GM19468 (cell line): ENCODE data around the gene NPW.

ENCODE experiments used
- ATAC-seq: cut with Tn5 transposase; IDR thresholded peaks from one replicate; pipeline ENCODE4 v1.9.1; 2021; ENCODE audit warnings: mild to moderate bottlenecking, moderate library complexity, moderate number of reproducible peaks; ENCODE audit not compliant: unreplicated experiment; ENCODE audit errors: extremely low read depth

The NPW gene

GRCh38 chr16:1983544-1984346 is 35.8 kb upstream of the NPW start, which contains the start of gene GFER:
Gene GFER (plus strand): TSS chr16:1984193. CDS start chr16:1984219, 26 bp downstream.
- peak; percentile 58 for ATAC-seq

- ATAC-seq: no peak
Measured at GRCh38 chr16:1984347-1985225, 35.0 kb upstream of the NPW start.

DNA sequence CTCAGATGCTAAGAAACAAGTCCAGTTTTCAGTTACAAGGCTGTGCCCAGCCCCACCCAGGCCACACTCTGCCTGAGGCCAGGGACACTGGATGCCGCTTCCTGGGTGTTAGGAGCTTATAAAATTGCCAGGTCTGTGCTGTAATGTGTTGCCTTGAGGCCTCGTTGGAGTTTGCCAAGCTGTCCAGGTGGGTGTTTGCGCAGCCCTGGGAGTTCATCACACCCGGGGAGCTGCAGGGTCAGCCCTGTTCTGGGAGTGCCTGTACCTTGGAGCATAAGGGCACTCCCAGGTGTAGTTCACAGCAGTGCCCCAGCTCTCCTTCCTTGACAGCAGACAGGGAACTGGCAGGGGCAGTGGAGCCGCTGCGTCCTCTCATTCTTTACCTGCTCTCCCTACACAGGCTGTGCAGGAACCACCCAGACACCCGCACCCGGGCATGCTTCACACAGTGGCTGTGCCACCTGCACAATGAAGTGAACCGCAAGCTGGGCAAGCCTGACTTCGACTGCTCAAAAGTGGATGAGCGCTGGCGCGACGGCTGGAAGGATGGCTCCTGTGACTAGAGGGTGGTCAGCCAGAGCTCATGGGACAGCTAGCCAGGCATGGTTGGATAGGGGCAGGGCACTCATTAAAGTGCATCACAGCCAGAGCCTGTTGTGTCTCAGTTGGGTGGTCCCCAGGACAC is 34.0 kb upstream of the NPW start:
- ATAC-seq: no peak

GRCh38 chr16:1987198-1987597 is 32.4 kb upstream of the NPW start:
- no peak for ATAC-seq

DNA sequence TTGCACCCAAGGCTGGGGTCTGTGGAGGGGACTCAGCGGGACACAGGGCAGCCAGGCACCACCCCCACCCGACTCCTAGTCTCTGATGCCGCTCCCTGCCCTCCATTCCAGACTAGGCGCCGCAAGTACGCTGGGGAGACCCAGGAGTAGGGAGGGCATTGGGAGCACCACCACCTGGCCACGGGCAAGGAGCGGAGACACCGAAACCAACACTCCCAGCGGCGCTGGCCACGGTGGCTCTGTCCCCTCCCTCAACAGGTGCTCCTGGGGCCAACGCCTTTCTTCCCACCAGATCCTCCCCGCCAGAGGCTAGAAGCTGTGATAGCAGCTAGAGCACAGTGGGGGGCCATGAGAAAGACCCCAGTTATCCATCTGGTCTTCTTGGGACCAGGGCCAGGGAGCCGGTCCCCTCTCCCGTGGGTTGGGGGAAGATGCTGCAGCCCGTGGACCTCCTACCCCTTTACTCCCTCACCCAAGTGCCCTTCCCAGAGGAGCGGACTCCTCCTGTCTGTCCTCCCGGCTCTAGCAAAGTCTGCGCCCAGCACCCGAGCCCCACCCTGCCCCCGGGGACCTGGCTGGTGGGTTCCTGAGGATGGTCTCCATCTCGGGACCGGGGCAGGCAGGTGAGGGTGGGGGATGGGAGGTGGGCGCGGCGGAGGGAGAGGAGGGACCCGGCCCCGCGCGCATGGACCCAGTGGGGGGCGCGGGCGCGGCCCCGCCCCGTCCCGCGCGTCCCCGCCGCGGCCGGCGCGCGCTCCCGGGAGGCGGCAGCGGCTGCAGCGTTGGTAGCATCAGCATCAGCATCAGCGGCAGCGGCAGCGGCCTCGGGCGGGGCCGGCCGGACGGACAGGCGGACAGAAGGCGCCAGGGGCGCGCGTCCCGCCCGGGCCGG is 30.1 kb upstream of the NPW start, which contains the start of gene SYNGR3:
SYNGR3 (plus strand) TSS at position 762 of the 892 bp plus-strand sequence. CDS start 133 bp downstream, outside the sequence.
- no peak for ATAC-seq

DNA sequence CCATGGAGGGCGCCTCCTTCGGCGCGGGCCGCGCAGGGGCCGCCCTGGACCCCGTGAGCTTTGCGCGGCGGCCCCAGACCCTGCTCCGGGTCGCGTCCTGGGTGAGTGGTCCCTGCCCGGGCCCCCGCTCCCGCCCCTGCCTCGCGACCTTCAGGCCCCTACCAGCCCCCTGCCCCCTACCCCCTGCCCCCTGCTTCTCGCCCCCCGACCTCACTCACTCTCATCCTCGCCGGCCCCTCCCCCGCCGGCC is 29.6 kb upstream of the NPW start:
- no peak for ATAC-seq

DNA sequence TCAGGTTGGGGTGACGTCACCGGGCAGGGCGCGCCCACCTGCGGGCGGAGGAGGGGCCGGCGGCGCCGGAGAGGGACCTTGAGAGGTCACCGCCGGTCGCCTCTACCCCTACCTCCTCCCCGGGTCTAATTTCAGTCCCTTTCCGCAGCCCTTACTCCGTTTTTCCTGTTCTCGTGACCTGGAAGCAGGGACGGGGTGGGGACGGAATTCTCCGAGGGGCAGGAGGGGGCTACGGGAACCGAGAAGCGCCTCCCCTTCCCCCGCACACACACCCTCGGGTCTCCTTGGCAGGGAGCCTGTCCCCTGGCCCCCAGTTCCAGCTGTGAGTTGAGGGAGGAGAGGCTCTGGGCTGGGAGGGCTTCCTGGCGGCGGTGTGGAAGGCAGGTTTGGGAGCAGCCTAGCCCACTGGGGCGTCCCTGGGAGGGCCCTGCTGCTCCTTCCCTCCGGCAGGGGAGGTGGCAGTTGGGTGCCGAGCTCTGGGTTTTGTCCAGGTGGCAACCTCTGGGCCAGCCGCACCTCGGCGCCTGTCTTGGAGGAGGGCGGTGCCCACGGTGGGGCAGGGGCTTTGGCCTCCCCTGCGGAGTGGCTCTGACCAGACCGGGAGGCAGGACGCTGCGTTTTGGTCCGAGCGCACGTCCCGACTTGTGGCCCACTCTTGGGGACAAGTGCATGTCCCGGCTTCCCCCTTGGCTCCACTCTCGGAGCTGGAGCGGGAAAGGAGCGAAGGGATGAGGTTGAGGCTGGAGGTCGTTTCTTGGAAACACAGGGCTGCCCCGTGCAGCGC is 29.0 kb upstream of the NPW start:
- no peak for ATAC-seq

GRCh38 chr16:1991135-1991551 is 28.4 kb upstream of the NPW start:
- ATAC-seq: no peak

GRCh38 chr16:1991588-1991947 is 28.0 kb upstream of the NPW start:
- no peak for ATAC-seq

GRCh38 chr16:1991948-1992703 is 27.5 kb upstream of the NPW start:
- peak; percentile 45 for ATAC-seq

GRCh38 chr16:1992704-1993317 is 26.8 kb upstream of the NPW start:
- ATAC-seq: no peak

DNA sequence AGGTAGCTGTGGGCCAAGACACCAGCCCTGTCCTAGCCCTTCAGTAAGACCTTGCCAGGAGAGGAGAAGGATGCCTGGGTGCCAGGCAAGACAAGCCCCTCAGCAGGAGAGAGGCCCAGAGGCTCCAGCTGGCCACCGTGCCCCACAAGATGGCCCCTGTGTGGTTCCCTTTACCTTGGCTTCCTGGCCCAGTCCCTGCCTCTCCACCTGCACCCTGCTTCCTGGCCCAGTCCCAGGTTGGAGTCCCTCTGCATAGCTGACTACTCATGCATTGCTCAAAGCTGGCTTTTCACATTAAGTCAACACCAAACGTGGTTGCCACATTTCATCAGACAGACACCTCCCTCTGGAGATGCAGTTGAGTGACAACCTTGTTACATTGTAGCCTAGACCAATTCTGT is 25.9 kb upstream of the NPW start:
- no peak for ATAC-seq

- ATAC-seq: no peak
Measured at GRCh38 chr16:1997494-1998359, 21.9 kb upstream of the NPW start.

DNA sequence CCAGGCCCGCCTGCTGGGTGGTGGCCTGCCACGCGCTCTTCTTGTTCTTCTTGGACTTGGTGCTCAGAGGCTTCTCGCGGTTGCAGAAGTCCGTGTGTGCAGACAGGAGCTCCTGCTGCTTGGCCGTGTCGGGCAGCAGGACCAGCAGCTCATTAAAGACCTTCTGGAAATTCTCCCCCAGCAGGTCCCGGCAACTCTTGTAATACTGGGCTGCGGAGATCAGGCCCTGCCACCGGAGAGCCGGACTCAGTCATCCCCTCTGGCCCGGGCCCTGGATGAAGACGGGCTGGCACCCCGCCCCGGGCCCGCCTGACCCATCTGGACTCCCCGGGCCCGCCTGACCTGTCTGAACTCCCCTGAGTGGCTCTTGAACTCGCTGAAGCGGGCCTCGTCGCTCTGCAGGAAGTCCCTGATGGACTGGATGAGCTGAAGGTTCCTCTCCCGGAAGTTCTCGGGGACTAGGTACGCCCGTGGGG is 21.2 kb upstream of the NPW start:
- ATAC-seq: no peak

DNA sequence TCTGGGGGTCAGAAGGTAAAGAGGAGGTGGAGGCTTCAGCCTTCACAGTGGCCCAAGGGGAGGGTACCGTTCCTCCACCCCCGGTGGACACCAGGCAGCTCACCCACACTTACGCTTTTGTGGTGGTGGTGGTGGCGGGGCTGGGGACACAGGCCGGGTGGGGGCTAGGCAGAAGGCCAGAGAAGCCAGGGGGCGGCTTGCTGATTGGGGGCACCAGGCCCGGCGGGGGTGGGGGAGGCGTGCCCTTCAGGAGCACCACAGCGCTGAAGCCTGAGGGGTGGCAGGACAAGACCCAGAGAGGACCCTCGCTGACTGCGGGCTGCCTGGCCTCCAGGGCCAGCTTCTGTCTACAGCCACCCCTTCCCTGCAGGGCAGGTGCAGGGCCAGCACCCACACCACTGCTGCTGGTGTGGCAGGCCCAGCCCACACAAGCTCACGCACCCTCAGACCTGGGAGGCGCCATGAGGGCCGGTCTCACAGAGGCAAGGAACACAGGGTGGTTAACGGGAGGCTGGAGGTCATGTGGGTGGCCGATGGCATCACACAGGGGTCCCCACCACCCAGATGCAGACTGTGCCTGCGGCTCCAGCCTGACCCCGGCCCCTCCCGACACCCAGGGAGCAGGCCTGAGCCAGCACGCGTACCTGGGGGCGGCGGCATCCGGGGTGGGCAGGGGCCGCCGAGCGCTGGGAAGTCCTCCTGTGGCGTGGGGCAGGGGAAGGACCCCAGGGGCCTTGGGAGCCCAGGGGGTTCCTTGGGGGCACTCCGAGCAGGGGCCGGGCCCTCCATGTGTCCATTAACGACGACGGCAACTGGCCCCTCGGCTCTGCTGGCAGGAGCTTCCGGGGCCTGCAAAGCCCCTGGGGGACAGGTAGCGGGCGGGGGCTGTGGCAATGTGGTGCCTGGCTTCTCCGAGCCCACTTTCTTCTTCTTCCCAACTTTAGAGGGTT is 20.5 kb upstream of the NPW start:
- ATAC-seq: no peak
